Erythroblast (primary cell): ENCODE measurements around the gene BOLA3.

ENCODE experiments used
- GATA1 ChIP-seq: IDR thresholded peaks from 2 replicates; pipeline ENCODE4 v1.6.1; 2011; ENCODE audit warnings: low read depth, mild to moderate bottlenecking, control low read depth, low read length, moderate library complexity
- POLR2A ChIP-seq: IDR thresholded peaks from 2 replicates; pipeline ENCODE4 v1.6.1; 2011; ENCODE audit warnings: mild to moderate bottlenecking, low read length

GRCh38 chr2:74087696-74088095 is 60.0 kb downstream of the BOLA3 start:
- TF ChIP-seq POLR2A (no peak), GATA1 (no peak)
